GM12872 (cell line): ENCODE results near the gene ARAP1.

Experiments
- CTCF ChIP-seq: IDR thresholded peaks from 3 replicates; pipeline ENCODE4 v1.5.1; 2011; ENCODE audit warnings: low read depth, mild to moderate bottlenecking, low read length, moderate library complexity; ENCODE audit not compliant: insufficient read depth

The ARAP1 gene

GRCh38 chr11:72665911-72666472, 86.2 kb downstream of the ARAP1 start:
- no peak for TF ChIP-seq CTCF

- TF ChIP-seq CTCF, result no peak
These were observed 90.2 kb downstream of the ARAP1 start for GRCh38 chr11:72662036-72662435.

GRCh38 chr11:72661486-72661885, 90.7 kb downstream of the ARAP1 start:
- no peak for TF ChIP-seq CTCF

- no peak for TF ChIP-seq CTCF
These were observed 93.1 kb downstream of the ARAP1 start for GRCh38 chr11:72658989-72659640.

GRCh38 chr11:72657411-72658100, 94.7 kb downstream of the ARAP1 start:
- no peak for TF ChIP-seq CTCF

- no peak for TF ChIP-seq CTCF
These were observed 96.2 kb downstream of the ARAP1 start for GRCh38 chr11:72655896-72656464.

GRCh38 chr11:72655014-72655413, 97.2 kb downstream of the ARAP1 start:
- no peak for TF ChIP-seq CTCF
